HCEC 1CT (cell line): ENCODE measurements around the gene RALBP1.

Experiments used
- DNase-seq: peaks from one replicate; pipeline ENCODE4 v3.0.0-alpha.2; 2017

RALBP1 gene

DNA sequence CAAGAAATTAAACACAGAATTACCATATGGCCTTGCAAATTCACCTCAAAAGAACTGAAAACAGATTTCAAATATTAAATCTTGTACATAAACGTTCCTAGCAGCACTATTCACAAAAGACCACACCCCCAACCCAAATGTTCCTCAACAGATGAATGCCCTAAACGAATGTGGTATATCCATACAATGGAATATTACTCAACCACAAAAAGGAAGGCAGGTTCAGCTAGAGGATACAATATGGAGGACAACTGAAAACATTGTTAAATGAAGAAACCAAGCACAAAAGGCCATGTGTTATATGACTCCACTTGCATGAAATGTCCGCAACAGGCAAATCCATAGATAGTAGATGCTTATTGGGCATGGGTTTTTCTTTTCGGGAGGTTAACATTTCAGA is 77.3 kb downstream of the RALBP1 start:
- DNase-seq, result no peak

DNA sequence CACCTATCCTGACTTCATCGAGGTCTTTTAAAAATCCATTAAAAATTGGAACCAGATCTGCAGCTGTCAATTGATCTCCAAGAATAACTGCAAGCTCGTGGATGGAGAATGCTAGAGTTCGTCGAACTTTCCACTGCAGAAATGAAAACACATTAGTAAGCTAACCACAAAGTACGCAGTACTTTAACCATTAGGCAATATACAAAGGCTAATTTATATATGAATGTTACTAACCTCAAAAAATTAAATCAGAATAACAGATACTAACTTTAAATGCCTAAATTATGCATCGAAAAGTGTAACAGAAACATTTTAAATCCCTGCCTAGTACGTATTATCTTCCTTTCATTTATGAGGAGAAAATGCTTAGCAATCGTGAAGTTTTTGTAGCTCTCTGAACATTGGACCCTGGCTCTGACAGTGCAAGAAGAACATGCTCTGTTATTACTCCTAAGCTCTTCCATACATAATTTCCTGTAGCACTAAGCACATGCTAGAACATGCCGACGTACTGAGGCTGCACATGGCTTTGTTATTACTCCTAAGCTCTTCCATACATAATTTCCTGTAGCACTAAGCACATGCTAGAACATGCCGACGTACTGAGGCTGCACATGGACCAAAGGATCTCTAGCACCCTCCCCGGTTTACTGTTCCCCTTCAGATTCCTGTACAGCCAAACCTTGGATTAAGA is 82.1 kb downstream of the RALBP1 start:
- no peak for DNase-seq

DNA sequence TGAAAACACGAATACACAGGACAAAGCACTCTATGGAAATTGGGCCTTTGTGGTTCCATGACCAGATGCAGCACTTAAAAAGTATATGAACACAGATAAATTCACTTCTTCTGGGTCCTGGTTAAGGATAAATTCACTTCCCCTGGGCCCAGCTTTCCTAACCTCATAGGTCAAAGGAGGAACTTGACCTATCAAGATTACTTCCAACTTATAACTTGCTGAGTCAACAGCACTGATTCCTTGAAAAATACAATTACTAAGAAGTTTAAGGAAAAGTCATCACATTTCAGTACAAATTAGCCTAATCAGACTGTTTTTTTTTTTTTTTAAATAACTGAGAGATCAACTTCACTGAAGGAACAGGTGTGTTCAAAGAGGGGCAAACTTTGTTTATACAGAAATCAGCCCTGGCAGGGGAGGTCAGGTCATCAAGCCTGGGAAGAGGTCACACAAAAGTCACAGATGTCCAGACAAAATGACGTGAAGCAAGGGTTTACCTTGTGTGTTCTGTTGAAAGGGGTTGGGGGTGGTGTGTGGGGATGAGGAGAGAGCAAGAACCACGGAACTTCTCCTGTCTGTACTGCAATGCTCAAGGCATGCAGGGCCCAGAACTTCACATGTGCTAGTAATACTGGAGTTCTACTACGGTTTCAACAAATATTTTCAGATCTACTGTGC is 83.2 kb downstream of the RALBP1 start:
- no peak for DNase-seq

DNA sequence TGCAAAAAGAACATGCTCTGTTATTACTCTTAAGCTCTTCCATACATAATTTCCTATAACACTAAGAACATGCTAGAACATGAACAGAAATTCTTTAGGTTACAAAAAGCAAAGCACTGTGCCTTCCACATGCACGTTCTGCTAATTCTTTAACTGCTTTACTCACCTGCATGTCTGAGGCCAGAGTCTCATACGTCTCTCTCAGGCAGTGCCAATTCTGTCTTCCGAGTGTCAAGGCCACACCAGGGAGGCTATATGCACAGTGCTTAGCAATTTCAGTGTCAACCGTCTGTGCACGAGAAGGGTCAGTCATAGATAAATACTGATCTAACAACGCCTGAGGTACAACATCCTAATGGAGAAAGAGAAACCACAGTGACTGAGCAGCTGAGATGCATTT is 83.9 kb downstream of the RALBP1 start:
- no peak for DNase-seq

DNA sequence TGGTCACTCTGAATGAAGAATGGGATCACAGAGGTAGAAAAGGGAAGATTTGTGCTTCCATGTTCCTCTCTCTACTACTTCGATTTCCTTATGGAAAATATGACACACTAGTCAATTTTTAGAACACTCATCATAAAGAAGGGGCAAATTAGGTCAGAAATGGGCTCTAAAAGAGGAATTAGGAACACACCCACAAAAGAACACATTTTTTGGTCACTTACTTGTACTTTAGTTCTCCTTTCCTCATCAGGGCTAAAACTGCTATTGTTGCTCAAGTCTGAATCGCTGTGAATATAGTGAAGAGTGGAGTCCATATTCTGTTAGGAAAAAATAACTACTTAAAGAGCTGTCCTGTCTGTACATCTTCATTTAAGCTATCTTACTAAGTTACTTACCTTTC is 86.4 kb downstream of the RALBP1 start:
- no peak for DNase-seq

DNA sequence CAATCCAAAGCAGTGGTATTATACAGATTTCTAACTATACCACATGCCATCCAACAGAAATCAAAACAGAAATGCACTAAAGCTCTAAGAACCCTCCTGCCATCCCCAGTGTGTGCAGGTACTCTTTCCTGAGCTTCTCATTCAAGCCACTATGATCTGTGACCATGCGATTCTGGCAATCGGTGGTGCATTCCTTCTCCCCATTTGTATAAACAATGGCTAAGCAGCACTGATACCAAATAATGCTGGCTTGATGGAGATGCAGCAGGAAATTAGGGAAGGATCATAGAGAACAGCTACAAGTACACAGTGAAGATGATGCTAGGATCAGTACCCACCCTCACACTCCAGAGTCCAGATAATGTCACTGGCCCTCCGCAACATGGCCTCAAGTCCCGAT is 87.3 kb downstream of the RALBP1 start:
- DNase-seq, result no peak

DNA sequence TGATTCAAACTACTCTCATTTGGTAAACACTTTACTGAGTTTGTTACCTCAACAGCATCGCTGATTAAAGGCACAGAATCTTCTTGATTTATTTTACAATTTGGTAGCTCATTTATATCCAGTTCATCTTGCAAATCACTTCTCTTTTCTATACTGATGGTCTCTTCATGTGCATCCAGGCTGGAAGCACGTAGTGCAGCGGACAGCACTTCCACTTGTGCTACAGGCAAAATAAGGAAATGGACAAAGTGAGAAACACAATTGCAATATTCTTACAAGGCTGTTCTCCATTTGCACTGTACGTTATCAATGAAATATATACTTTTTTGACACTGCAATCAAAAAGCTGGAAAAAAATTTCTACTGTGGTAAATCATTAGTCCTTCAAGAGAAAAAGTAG is 88.0 kb downstream of the RALBP1 start:
- no peak for DNase-seq

DNA sequence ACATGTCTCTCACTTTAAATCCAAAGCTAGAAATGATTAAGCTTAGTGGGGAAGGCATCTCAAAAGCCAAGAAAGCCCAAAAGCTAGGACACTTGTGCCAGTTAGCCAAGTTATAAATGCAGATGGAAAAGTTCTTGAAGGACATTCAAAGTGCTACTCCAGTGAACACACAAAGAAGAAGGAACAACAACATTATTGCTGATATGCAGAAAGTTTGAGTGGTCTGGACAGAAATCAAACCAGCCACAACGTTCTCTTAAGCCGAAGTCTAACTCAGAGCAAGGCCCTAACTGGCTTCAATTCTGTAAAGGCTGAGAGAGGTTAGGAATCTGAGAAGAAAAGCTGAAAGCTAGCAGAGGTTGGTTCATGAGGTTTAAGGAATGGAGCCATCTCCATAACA is 90.1 kb downstream of the RALBP1 start:
- DNase-seq, result no peak

DNA sequence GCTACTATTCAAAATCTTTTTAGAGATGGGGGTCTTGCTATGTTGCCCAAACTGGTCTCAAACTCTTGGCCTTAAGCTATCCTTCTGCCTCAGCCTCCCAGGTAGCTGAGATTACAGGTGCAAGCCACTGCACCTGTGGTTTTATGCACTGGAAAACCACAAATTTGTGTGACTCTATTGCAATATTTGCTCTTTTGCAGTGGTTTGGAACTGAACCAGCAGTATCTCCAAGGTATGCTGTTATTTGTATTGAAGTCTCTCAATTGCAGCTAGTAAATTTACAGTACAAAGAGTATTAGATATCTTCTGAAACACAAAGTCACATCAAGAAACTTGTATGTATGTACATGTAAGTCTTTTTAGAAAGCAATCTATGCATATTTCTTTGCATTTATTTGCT is 92.9 kb downstream of the RALBP1 start:
- DNase-seq, result no peak

DNA sequence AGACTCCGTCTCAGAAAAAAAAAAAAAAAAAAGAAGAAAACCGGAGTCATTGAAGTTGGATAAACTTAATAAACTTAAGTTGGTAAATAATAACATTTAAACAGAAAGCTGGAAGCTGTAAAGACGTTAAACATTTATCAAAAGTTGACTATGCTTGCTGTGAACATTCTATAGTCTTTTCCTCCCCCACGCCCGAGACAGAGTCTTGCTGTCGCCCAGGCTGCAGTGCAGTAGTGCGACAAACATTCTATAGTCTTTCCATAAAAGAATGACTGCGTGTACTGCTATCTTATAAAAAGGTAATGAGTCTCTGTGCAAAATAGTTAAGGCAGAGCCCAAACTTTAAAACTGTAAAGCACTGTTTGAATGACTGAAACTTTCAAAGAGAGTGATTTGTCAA is 93.9 kb downstream of the RALBP1 start:
- no peak for DNase-seq

DNA sequence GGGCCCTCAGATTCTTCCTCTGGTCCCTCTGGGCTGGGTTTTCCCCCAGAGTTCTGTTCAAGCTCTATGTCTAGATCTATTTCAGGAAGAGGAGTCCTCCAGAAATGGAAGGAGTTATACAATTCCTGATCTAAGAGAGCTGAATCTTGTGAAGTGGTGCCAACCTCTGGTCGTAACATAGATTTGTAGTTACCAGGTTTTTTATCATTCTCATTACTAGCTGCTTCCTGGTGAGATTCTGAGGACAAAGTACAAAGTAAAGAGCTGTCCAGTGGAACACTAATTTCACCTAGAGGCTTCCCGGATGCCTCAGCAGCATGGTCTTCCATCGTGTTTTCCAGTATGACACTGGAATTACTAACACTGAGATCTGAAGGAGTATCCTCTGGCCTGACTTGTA is 94.9 kb downstream of the RALBP1 start:
- no peak for DNase-seq

DNA sequence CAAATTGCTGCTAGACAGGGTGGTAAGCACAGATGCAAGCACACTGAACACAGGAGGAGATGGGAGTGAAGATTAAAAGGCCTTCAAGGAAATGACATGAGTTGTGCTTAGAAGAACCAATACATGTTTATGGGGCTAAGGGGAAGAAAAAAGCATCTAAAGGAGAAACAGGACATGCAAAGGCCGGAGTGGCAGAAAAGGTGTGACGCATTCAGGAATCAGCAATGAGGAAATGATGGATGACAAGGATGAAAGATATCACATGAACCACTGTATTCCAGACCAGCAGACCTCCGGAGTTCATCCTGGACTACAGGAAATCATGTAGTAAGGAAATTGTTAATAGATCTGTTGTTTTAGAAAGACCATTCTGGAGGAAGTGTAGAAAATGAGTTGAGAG is 96.2 kb downstream of the RALBP1 start:
- DNase-seq, result no peak

DNA sequence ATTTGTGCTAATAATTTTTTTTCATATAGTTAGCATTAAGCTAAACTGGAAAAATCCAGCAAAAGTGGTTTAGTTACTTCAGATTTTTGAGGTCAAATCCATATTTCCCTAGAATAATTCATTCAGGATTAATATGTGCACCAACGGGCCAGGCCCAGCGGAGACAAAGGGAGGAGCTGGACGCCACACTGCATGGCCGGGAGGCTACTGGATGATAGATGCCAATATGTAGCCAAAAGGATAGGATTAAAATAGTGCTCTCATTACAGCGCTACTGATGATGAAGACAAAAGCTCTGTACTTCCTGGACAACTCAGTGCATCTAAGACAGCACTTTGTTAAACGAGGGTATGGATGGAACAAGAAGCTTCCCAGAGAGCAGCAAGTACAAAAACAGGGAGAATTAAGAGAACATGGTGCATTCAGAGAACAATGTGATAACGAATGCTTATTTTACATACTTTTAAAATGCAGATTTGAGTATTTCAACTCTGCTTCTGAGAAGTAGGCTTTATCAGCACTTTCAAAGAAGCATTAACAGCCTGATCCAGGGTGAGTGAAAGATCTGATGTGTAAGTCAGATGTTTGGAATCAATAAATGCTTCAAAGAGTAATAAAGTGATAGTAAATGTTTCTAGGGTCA is 99.3 kb downstream of the RALBP1 start:
- no peak for DNase-seq

DNA sequence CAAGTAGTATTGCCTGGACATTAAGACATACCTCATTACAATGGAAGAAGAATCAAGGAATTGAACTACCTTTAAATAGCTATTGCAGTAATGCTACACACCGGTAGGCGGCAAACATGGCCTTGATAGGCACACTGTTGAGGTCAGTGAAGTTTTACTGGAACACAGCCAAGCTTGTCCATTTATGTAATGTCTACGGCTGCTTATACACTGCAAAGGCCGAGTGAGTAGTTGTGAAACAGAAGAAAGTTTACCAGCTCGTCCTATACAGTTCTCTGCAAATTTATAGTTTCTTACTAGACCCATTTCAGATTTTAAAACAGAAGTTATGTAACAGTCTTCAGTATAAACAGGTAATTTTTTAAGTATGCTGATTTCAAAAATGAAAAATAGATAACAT is 100.2 kb downstream of the RALBP1 start:
- DNase-seq, result peak; percentile 77

DNA sequence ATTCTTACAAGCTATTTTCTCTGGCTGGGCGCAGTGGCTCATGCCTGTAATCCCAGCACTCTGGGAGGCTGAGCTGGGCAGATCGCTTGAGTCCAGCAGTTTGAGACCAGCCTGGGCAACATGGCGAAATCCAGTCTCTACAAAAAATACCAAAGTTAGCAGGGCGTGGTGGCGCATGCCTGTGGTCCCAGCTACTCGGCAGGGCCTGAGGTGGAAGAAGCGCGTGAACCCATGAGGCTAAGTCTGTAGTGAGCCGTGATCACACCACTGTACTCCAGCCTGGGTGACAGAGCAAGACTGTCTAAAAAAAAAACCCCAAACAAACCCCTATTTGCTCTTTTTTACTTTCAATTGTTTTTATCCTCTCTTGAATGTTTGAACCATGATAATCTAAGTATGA is 102.0 kb downstream of the RALBP1 start:
- DNase-seq, result no peak

DNA sequence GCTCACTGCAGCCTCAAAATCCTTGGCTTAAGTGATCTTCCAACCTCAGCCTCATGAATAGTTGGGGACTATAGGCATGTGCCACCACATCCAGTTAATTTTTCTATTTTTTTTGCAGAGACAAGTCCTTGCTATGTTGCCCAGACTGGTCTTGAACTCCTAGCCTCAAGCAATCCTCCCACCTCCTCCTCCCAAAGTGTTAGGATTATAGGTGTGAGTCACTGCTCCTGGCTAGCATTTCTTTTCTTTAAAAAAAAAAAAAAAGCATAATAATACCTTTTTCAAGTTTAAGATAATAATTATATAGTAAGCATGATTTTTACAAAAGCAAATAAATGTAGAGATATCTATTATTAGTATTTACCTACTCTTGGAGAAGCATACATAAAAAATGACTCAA is 103.0 kb downstream of the RALBP1 start:
- peak; percentile 9 for DNase-seq

DNA sequence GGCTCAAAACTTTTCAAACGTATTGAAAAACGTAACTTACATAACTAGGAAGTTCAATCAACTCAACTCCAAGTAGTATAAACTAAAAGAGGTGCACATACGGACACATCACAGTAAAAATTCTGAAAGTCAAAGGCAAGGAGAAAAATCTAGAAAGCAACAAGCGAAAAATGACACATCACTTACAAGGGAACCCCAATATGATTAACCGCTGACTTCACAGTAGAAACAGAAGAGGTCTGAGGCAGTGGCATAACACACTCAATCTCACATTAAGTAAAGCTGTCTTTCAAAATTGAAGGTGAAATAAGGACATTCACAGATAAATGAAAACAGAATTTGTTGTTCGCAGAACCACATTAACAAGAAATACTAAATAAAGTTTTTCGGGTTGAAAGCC is 106.4 kb downstream of the RALBP1 start:
- DNase-seq, result no peak

DNA sequence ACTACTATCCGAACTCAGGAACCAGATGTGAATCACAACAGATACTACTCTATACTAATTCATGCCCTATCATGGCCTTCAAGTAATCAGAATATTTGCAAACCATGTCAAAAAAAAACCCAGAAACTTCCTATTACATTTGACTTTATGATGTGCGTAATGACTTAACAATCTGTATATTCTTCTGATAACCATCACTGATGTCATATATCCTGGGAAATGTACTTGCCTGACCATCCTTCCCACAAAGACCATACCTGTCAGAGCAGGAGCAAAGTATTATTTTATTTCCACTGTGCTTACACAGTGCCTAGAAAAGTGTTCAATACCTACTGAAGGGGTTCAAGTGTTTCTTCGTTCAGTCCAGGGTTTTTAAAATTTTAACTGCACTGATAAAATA is 111.5 kb downstream of the RALBP1 start:
- DNase-seq, result no peak
